ENCODE measurements around the gene CTU2. TPM values are rescaled to one million over a fixed set of nuclear protein-coding genes. Genes with fewer than 3 reads are reported as not detected.

CTU2 gene
- total and polyA plus RNA-seq, 10 of the 15 experiments (the other 5 are each of a cell fraction or from before 2014, with no cell fraction given) = 0.32 to 44.5 (median 18.2) TPM

DNA sequence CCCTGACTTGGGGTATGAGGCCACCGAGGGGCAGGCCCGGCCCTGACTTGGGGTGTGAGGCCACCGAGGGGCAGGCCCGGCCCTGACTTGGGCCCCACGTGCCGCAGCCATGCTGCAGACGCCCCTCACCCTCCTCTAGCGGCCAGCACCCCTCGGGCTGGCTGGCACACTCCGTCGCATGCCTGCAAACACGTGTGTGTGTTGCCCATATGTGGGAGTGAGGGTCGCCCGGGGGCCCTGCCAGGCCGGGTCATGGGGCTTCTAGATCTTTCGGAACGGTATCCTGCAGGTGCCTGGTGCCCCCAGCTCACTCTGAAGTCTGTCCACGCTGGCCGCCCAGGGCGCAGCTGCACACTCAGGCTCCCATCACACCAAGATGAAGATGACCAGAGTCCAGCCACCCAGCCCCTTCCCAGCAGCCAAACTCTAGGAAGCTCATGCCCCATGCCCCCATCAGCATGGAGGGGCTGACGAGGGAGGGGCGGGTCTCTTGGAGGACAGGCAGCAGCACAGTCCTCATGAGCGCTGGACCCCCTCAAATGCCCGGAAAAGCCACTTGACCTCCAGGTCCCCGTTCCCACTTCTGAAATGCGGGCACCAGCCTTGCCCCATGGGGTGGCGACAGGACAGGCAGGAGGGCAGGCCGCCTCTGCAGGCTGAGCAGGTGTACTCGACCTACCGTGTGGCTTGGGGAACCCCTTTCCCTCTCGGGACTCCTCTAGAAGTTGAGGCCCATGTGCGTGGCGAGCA is 33.8 kb downstream of the CTU2 start:
- ChIA-PET CTCF (no interaction called here), SMC1A (ENCODE audit: uncharacterized antibody, unreplicated experiment) (no interaction called here), POLR2A (no interaction called here), RAD21 (ENCODE audit: unreplicated experiment) (no interaction called here)
- Histone ChIP-seq H4K20me1 (ENCODE audit: control insufficient read depth, insufficient read depth) (no peaks in the 10 kb centered on the region), H3K9me3 (replicated peaks; ENCODE audit: control insufficient read depth, insufficient read depth, low read length) (no peaks in the 10 kb centered on the region), H3K4me1 (ENCODE audit: control insufficient read depth, insufficient read depth, low read length) (peaks cover 5% of the 10 kb centered on the region), H3K79me2 (ENCODE audit: control insufficient read depth, insufficient read depth, low read length) (no peaks in the 10 kb centered on the region; the same call in none of the 2 replicates), H3K27ac (ENCODE audit: control insufficient read depth, insufficient read depth) (no peak overlapping the region), H2AFZ (ENCODE audit: control insufficient read depth, low read depth, low read length) (no peak overlapping the region), H3K27me3 (replicated peaks in 1 of 2; ENCODE audit: control insufficient read depth in 2 of 2, insufficient read depth in 2 of 2, low read length in 1 of 2) (no peaks in the 10 kb centered on the region), H3K36me3 (ENCODE audit: control insufficient read depth in 2 of 2, insufficient read depth in 2 of 2, low read length in 1 of 2) (peaks cover 4 to 42% of the 10 kb centered on the region in 2 experiments; a peak in 3 of 4 replicates), H3K4me3 (no peak overlapping the region), H3K4me2 (ENCODE audit: control insufficient read depth, insufficient read depth) (no peak overlapping the region), H3K9ac (ENCODE audit: control insufficient read depth, insufficient read depth, low read length) (no peak overlapping the region)
- no TSS peak for BruUV-seq (replicated peaks)
- in situ Hi-C loops (cut with MboI) = no loop called here
- intact Hi-C loops (cut with micrococcal nuclease; ENCODE audit: unreplicated experiment) = loop anchor here (10.0 kb wide), 1 partner anchor 475 kb away; the partner anchor contains the start of gene ZNF778
- ATAC-seq (no peak), DNase-seq (ENCODE audit: low read depth, low spot score) (no peak), FAIRE-seq (no peak)
- no peak for TF ChIP-seq CREB1 (IDR thresholded peaks at IDR 0.05; ENCODE audit: low read depth)
- TF ChIP-seq, protein P1, sequence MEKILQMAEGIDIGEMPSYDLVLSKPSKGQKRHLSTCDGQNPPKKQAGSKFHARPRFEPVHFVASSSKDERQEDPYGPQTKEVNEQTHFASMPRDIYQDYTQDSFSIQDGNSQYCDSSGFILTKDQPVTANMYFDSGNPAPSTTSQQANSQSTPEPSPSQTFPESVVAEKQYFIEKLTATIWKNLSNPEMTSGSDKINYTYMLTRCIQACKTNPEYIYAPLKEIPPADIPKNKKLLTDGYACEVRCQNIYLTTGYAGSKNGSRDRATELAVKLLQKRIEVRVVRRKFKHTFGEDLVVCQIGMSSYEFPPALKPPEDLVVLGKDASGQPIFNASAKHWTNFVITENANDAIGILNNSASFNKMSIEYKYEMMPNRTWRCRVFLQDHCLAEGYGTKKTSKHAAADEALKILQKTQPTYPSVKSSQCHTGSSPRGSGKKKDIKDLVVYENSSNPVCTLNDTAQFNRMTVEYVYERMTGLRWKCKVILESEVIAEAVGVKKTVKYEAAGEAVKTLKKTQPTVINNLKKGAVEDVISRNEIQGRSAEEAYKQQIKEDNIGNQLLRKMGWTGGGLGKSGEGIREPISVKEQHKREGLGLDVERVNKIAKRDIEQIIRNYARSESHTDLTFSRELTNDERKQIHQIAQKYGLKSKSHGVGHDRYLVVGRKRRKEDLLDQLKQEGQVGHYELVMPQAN (conservative IDR thresholded peaks at IDR 0.05) = no peak
- TF ChIP-seq BCL11A (IDR thresholded peaks at IDR 0.05; ENCODE audit: low read depth, low read length) = no peak
- TF ChIP-seq NR2C2 (IDR thresholded peaks at IDR 0.05; ENCODE audit: borderline replicate concordance, control insufficient read depth, insufficient read length, low read depth) = no peak
- TF ChIP-seq, protein P2, sequence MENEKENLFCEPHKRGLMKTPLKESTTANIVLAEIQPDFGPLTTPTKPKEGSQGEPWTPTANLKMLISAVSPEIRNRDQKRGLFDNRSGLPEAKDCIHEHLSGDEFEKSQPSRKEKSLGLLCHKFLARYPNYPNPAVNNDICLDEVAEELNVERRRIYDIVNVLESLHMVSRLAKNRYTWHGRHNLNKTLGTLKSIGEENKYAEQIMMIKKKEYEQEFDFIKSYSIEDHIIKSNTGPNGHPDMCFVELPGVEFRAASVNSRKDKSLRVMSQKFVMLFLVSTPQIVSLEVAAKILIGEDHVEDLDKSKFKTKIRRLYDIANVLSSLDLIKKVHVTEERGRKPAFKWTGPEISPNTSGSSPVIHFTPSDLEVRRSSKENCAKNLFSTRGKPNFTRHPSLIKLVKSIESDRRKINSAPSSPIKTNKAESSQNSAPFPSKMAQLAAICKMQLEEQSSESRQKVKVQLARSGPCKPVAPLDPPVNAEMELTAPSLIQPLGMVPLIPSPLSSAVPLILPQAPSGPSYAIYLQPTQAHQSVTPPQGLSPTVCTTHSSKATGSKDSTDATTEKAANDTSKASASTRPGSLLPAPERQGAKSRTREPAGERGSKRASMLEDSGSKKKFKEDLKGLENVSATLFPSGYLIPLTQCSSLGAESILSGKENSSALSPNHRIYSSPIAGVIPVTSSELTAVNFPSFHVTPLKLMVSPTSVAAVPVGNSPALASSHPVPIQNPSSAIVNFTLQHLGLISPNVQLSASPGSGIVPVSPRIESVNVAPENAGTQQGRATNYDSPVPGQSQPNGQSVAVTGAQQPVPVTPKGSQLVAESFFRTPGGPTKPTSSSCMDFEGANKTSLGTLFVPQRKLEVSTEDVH (IDR thresholded peaks at IDR 0.05; ENCODE audit: low read depth, partially characterized antibody) = no peak
- TF ChIP-seq RAD51 (IDR thresholded peaks at IDR 0.05) = no peak
- no peak for TF ChIP-seq TBL1XR1 (IDR thresholded peaks at IDR 0.05; ENCODE audit: low read depth, low read length)
- TF ChIP-seq, protein P3, sequence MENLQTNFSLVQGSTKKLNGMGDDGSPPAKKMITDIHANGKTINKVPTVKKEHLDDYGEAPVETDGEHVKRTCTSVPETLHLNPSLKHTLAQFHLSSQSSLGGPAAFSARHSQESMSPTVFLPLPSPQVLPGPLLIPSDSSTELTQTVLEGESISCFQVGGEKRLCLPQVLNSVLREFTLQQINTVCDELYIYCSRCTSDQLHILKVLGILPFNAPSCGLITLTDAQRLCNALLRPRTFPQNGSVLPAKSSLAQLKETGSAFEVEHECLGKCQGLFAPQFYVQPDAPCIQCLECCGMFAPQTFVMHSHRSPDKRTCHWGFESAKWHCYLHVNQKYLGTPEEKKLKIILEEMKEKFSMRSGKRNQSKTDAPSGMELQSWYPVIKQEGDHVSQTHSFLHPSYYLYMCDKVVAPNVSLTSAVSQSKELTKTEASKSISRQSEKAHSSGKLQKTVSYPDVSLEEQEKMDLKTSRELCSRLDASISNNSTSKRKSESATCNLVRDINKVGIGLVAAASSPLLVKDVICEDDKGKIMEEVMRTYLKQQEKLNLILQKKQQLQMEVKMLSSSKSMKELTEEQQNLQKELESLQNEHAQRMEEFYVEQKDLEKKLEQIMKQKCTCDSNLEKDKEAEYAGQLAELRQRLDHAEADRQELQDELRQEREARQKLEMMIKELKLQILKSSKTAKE (IDR thresholded peaks at IDR 0.05; ENCODE audit: low read depth, poor library complexity, severe bottlenecking) = no peak
- TF ChIP-seq ESRRA (IDR thresholded peaks at IDR 0.05; ENCODE audit: low read length) = no peak
- no peak for TF ChIP-seq PML (IDR thresholded peaks at IDR 0.05; ENCODE audit: low read length)
- TF ChIP-seq MYB (IDR thresholded peaks at IDR 0.05; ENCODE audit: borderline replicate concordance, low read depth, low read length) = no peak
- no peak for TF ChIP-seq CHD4 (IDR thresholded peaks at IDR 0.05)
- TF ChIP-seq GATAD2B (conservative IDR thresholded peaks at IDR 0.05; ENCODE audit: low read depth) = no peak
- TF ChIP-seq RELA (IDR thresholded peaks at IDR 0.05; ENCODE audit: borderline replicate concordance, partially characterized antibody) = no peak
- no peak for TF ChIP-seq SMAD1 (IDR thresholded peaks at IDR 0.05; ENCODE audit: low read depth, partially characterized antibody)
- no peak for TF ChIP-seq TAF1 (IDR thresholded peaks at IDR 0.05; ENCODE audit: borderline replicate concordance, low read depth, low read length)
- no peak for TF ChIP-seq NBN (IDR thresholded peaks at IDR 0.05)
- 92% methylated on average over 32 of the region's 33 CpGs for whole genome bisulfite sequencing (ENCODE audit: insufficient coverage, insufficient replicate concordance, low lambda C conversion rate, missing lambda C conversion rate)

Measured in GM12878 (cell line).